ENCODE data around the gene AQP5.

GRCh38 chr12:49971141-49971540 is 9.5 kb downstream of the AQP5 start:
- TF ChIP-seq POLR2AphosphoS5 (IDR thresholded peaks at IDR 0.05; ENCODE audit: low read depth, low read length), result no peak
- TF ChIP-seq JUN (IDR thresholded peaks at IDR 0.05; ENCODE audit: low read depth, low read length), result no peak
- no peak for TF ChIP-seq CTCF (IDR thresholded peaks at IDR 0.05; ENCODE audit: control extremely low read depth in 1 of 3, insufficient read depth in 1 of 3, low read depth in 1 of 3, low read length in 3 of 3)
- TF ChIP-seq RFX5 (IDR thresholded peaks at IDR 0.05; ENCODE audit: borderline replicate concordance, low read depth, low read length), result no peak
- TF ChIP-seq RBBP5 (IDR thresholded peaks at IDR 0.05; ENCODE audit: borderline replicate concordance, low read depth, low read length), result no peak
- TF ChIP-seq RAD21 (IDR thresholded peaks at IDR 0.05 in 1 of 2, conservative IDR thresholded peaks at IDR 0.05 in 1 of 2; ENCODE audit: low read depth in 2 of 2, low read length in 2 of 2), result no peak
- TF ChIP-seq EP300 (IDR thresholded peaks at IDR 0.05; ENCODE audit: borderline replicate concordance in 1 of 2, low read depth in 2 of 2, low read length in 2 of 2), result no peak
- no peak for TF ChIP-seq EZH2 (IDR thresholded peaks at IDR 0.05; ENCODE audit: low read depth, low read length, severe bottlenecking)
- no peak for TF ChIP-seq ATF2 (IDR thresholded peaks at IDR 0.05; ENCODE audit: low read length)
- no peak for TF ChIP-seq USF2 (IDR thresholded peaks at IDR 0.05; ENCODE audit: low read length)
- TF ChIP-seq TEAD4 (IDR thresholded peaks at IDR 0.05; ENCODE audit: low read depth, low read length), result no peak
- TF ChIP-seq SIRT6 (IDR thresholded peaks at IDR 0.05; ENCODE audit: low read length), result no peak

All from H1 (cell line).